SK-N-MC (cell line): ENCODE results near the gene NHERF1.

Source experiments
- DNase-seq: peaks from one replicate; pipeline ENCODE4 v3.0.0-alpha.2; 2011; ENCODE audit warnings: low read depth, low spot score
- H3K27ac ChIP-seq: fragments of 200-600 bp; sonication (generic); 2 replicates; pipeline ENCODE4 v1.5.1; 2016; ENCODE audit warnings: mixed run types
- H3K36me3 ChIP-seq: fragments of 200-600 bp; sonication (generic); 2 replicates; pipeline ENCODE4 v1.6.1; 2017; ENCODE audit warnings: antibody characterized with exemption, low read length, mixed read lengths; ENCODE audit not compliant: insufficient read depth
- H3K4me3 ChIP-seq: fragments of 200-600 bp; sonication (generic); 2 replicates; pipeline ENCODE4 v1.5.1; 2016
- H3K9ac ChIP-seq: fragments of 200-600 bp; sonication (generic); 2 replicates; pipeline ENCODE4 v1.8.0; 2017; ENCODE audit warnings: mixed run types, mixed read lengths; ENCODE audit not compliant: insufficient read length
- H3K9me3 ChIP-seq: fragments of 200-600 bp; sonication (generic); 2 replicates; pipeline ENCODE4 v1.6.1; 2017; ENCODE audit warnings: low read depth, mild to moderate bottlenecking, antibody characterized with exemption, low read length, moderate library complexity, mixed read lengths
- EZH2 ChIP-seq: fragments of 200-600 bp; sonication (generic); IDR thresholded peaks from one replicate; pipeline ENCODE4 v1.6.1; 2017; ENCODE audit warnings: antibody characterized with exemption
- FOXP2 ChIP-seq: optimal IDR thresholded peaks from 2 replicates; pipeline ENCODE3; 2011; ENCODE audit warnings: mild to moderate bottlenecking, moderate library complexity; ENCODE audit not compliant: insufficient read depth; ENCODE audit errors: extremely low read length, control extremely low read depth
- POLR2AphosphoS5 ChIP-seq: IDR thresholded peaks from 2 replicates; pipeline ENCODE4 v1.6.1; 2012; ENCODE audit warnings: mild to moderate bottlenecking, low read depth, low read length, borderline replicate concordance

Gene NHERF1

GRCh38 chr17:74737299-74738050 lies 11.0 kb upstream of the NHERF1 start:
- DNase-seq: no peak
- TF ChIP-seq EZH2 (peak; percentile 18), FOXP2 (no peak), POLR2AphosphoS5 (no peak)
- Histone ChIP-seq H3K4me3 (peak overlapping the region; percentile 38), H3K27ac (no peak overlapping the region), H3K9ac (no peak overlapping the region), H3K36me3 (no peaks in the 10 kb centered on the region), H3K9me3 (no peaks in the 10 kb centered on the region)

- no peaks in the 10 kb centered on the region for H3K36me3 ChIP-seq
- H3K27ac ChIP-seq: no peak overlapping the region
- no peaks in the 10 kb centered on the region for H3K9me3 ChIP-seq
- H3K9ac ChIP-seq: no peak overlapping the region
- no peak for TF ChIP-seq FOXP2
- no peak for TF ChIP-seq EZH2
- TF ChIP-seq POLR2AphosphoS5: no peak
- DNase-seq: no peak
- H3K4me3 ChIP-seq: no peak overlapping the region
These were observed 10.1 kb upstream of the NHERF1 start for GRCh38 chr17:74738051-74738996.

GRCh38 chr17:74739227-74739831 lies 9.1 kb upstream of the NHERF1 start:
- no peak for DNase-seq
- Histone ChIP-seq H3K27ac (no peak overlapping the region), H3K9ac (no peak overlapping the region), H3K4me3 (no peak overlapping the region), H3K36me3 (no peaks in the 10 kb centered on the region), H3K9me3 (no peaks in the 10 kb centered on the region)
- TF ChIP-seq FOXP2 (no peak), EZH2 (no peak), POLR2AphosphoS5 (no peak)

- no peaks in the 10 kb centered on the region for H3K36me3 ChIP-seq
- H3K4me3 ChIP-seq: no peak overlapping the region
- H3K9ac ChIP-seq: no peak overlapping the region
- DNase-seq: no peak
- no peak overlapping the region for H3K27ac ChIP-seq
- no peaks in the 10 kb centered on the region for H3K9me3 ChIP-seq
- TF ChIP-seq POLR2AphosphoS5 (no peak), EZH2 (no peak), FOXP2 (no peak)
These were observed 8.3 kb upstream of the NHERF1 start for GRCh38 chr17:74740173-74740572.

- H3K36me3 ChIP-seq: no peaks in the 10 kb centered on the region
- no peak for TF ChIP-seq FOXP2
- no peak for TF ChIP-seq POLR2AphosphoS5
- TF ChIP-seq EZH2: no peak
- no peak for DNase-seq
- H3K27ac ChIP-seq: no peak overlapping the region
- H3K9me3 ChIP-seq: no peaks in the 10 kb centered on the region
- H3K9ac ChIP-seq: no peak overlapping the region
- H3K4me3 ChIP-seq: no peak overlapping the region
These were observed 7.6 kb upstream of the NHERF1 start for GRCh38 chr17:74740641-74741387.

GRCh38 chr17:74742153-74742515 lies 6.3 kb upstream of the NHERF1 start:
- no peak for DNase-seq
- no peaks in the 10 kb centered on the region for H3K9me3 ChIP-seq
- no peak overlapping the region for H3K4me3 ChIP-seq
- TF ChIP-seq POLR2AphosphoS5: no peak
- no peak for TF ChIP-seq FOXP2
- no peak for TF ChIP-seq EZH2
- H3K36me3 ChIP-seq: no peaks in the 10 kb centered on the region
- no peak overlapping the region for H3K9ac ChIP-seq
- H3K27ac ChIP-seq: no peak overlapping the region

- Histone ChIP-seq H3K9me3 (no peaks in the 10 kb centered on the region), H3K9ac (no peak overlapping the region), H3K4me3 (no peak overlapping the region), H3K27ac (no peak overlapping the region), H3K36me3 (no peaks in the 10 kb centered on the region)
- no peak for TF ChIP-seq EZH2
- TF ChIP-seq FOXP2: no peak
- TF ChIP-seq POLR2AphosphoS5: no peak
- no peak for DNase-seq
These were observed 5.4 kb upstream of the NHERF1 start for GRCh38 chr17:74742978-74743545.
